ENCODE data around the gene BBIP1.

Gene BBIP1

DNA sequence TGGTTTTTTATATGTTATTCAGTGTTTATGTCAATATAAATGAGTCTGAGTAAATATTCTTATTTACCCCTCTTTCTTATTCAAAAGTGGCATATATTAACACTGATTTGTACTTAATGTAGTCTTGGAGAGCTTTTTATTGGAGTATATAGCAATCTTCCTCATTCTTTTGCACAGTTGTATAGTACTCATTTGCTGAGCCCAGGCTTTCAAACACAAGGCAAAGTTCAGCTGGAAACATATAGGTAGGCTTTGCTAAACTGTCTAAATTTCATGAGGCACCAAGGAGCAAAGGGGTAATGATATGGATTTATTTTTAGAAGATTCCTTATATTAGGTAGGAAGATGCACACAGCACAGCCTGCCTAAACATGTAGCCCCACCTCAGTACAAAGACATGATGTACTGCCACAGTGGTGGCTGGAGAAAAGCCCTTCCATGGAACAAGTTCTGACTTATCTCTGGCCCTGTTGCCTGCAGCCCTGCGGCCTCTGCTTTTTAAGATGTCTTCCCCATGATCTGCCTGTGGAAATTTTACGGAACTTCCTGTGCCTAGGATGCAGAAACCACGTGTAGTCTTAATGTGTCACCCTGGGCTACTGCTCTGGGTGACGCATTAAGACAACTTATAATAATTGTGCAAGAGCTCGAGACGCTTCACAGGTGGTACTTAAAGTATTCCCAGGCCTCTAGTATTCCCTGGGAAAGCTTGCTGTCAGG, 56.9 kb downstream of the BBIP1 start:
- DNase-seq (ENCODE audit: low read depth): no peak

DNA sequence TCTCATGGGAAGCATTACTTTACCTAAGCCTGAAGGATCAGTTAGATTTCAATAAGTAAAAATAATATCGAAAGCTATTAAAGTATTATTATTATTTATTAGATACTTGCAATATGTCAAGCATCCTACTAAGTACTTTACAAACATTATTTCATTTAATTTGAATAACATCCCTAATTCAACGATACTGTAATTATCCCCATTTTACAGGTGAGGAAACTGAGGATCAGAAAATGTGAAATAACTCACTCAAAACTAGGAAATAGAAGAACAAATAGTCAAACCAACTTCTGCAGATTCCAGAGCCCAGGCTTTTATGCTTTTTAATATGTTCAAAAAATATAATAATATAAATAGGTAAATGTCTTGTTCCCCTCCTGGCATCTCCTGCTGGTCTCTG, 57.5 kb downstream of the BBIP1 start:
- no peak for DNase-seq (ENCODE audit: low read depth)

DNA sequence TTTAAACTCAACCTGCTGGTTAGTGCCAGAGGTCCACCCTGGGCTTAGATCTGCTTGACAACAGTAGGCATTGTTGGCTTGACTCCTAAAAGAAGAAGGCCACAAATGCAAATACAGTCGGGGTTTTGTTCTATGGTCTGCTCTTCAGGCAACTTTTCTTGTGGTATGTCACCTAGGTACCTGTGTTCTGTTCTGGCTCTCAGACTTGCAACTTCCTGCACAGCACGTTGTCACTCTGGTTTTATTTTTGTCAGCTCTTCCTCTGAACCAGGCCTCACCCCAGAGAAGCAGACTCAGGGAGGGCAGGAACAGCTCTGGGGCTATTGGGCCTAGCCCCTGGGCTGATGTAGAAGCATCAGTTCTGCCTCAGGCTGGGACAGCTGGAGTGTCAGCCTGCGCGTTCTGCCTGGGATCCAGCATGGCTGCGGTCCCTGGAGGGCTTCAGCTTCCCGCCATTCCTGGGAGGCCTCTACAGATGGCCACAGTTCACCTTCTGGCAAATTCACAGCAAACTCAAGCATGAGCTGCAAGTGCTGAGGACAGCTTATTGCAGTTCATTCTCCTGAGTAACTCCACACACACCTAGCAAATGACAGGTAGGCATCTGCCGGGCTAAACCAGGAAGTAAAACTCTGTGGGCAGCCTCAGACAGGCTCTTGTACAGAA, 58.3 kb downstream of the BBIP1 start:
- peak; percentile 27 for DNase-seq (ENCODE audit: low read depth)

DNA sequence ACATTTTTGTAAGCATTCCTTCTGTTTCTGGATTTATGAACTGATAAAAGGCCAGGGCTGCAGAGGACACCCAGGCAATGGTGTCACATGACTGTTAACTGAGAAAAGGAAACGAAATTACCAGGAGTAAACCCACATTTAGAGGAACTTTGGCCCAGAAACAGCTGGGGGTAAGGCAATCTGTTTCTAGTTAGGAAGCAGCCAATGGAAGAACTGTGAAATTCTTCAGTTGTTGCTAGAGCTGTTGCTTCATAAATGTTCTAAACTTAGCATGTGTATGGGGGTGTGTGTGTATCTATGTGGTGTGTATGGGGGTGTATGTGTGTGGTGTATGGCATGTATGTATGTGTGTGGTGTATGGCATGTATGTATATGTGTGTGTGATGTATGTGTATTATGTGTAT, 59.0 kb downstream of the BBIP1 start:
- DNase-seq (ENCODE audit: low read depth): no peak

DNA sequence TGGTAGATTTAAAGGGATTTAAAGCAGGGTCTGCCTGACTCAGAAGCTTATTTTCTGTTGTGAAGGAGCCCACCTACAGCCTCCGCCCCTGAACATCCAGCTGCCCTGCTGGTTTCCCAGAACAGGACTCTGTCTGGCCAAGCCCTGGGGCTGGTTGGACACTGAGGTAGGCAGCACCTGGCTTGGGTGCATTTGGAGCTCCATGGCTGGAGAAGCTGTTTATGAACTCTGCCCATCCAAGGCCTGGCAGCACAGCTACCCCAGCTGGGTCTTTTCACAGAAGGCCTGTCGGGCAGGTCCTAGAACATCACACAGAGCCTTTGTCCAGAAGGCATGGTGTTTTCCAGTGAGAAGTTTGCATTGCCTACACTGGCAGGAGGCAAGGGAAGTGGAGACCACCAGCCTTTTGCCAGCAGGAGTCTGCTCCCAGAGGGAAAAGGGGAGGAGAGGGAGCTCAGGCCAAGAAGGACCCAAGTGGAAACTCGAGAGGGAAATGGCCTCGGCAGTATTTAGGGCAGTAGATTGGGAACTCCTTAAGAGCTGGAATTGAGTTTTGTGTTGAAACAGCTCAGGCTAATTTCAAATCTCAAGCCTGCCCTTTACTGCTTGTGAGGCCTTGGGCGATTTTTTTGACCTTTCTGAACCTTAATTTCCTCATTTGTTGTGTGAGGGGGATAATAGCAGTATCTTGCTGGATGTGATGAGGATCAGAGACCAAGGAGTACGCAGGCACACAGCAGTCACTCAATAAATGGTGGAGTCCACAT, 59.6 kb downstream of the BBIP1 start:
- DNase-seq (ENCODE audit: low read depth): no peak

DNA sequence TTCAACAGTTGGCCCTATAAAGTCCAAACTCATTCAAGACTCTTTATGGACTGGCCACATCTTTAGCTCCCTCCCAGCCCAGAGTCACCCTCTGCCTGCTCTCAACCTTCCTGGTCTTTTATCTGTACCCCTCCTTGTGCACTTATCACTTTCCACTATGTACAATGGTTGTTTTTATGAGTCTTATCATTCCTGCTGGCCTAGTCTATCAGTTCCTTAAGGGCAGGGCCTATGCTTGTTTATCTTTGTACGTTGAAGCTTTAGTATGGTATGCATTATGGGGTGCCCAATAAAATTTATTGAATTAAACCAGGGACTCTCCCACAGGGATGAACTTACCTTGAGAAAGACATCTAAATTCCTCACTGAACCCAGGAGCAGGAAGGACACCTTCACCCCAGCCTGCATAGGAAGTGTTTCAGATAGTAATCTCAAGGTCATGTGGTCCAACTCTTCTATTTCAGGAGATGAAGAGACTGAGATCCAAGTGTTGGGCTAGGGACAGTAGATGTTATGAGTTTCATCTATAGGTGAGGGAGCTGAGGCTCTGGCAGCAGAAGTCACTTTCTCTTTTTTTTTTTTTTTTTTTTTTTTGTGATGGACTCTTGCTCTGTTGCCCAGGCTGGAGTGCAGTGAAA, 60.6 kb downstream of the BBIP1 start:
- no peak for DNase-seq (ENCODE audit: low read depth)

DNA sequence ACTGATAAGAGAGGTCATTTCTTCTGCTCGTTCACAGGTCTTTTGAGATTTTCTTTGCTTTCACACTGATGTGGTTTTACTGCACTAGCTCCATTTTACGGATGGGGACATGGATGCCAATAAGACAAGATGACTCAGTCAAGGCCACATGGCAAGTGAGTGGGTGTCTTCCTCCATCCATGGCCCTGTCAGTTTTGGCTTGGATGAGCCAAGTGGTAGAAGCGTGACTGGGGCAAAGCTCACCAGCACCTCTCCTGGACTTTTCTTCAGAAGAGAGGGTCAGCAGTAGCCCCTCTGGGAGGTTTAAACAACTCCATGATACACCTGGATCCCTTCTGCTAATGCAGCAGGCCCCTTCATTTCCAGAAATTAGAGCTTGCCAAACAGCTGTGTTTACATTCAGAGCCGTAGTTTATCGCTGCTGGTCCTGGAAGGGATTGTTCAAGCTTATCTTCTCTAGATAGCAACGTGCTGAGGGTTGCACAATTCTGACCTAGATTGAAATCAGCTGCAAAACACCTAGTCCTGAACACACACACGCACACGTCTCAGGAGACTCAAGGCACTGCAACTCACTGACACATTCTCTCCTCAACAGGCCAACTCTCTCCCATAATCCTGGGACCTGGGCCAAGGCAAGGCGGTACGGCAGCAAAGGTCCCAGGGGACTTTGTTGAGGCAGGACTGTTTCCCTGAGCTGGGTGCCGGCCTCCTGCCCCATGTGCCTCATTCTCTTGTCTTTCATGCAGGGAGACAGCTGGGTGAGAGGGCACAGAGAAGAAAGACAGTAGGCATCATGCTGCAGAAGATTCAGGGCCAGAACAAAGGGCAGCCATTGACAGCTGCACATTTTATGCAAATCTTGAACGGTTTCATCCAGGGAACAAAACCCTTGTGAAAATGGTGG, 61.5 kb downstream of the BBIP1 start:
- DNase-seq (ENCODE audit: low read depth): no peak

DNA sequence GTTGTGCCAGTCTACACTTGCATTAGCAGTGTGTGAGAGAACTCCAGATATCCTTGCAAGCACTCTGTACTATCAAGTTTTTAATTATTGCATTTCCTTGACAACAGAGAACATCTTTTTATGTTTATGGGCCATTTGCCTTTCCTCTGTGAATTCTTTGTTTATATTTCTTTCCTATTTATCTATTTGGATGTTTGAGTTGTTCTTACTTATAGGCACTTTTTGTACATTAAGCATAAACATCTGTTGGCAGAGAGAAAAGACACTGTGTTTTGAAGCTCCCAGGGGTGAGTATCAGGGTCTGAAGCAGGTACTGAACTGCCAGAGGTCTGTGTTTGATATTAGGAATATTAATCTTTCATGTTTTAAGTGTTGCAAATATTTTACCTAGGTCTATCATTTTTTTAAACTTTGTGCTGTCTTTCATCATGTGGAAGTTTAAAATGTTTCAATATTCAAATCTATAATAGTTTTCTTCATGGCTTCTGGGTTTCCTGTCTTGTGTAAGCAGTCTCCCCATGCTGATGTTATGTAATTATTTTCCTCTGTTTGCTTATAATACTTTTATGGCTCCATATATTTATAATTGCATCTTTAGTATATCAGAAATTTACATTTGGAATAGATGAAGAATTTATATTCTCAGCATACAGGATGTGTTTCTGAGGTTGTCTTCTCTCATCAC, 64.9 kb downstream of the BBIP1 start:
- DNase-seq (ENCODE audit: low read depth): no peak

DNA sequence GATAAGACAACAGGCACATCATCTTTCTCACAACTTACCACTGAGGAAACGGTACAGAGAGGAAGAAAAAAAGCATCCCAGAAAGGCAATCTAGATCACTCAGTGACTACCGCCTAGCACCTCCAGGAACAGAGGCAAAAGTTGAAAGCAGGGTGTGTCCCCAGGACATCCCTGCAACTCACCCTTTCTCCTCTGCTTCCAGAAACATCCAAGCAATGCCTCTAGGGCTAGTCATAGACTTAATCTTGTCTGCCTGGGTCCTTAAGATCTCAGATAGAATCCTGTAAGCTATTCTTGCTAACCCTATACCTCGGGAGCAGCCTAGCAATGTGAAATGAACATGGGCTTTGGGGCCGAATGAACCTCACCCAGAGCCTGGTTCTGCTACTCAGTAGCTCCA, 66.0 kb downstream of the BBIP1 start:
- no peak for DNase-seq (ENCODE audit: low read depth)

DNA sequence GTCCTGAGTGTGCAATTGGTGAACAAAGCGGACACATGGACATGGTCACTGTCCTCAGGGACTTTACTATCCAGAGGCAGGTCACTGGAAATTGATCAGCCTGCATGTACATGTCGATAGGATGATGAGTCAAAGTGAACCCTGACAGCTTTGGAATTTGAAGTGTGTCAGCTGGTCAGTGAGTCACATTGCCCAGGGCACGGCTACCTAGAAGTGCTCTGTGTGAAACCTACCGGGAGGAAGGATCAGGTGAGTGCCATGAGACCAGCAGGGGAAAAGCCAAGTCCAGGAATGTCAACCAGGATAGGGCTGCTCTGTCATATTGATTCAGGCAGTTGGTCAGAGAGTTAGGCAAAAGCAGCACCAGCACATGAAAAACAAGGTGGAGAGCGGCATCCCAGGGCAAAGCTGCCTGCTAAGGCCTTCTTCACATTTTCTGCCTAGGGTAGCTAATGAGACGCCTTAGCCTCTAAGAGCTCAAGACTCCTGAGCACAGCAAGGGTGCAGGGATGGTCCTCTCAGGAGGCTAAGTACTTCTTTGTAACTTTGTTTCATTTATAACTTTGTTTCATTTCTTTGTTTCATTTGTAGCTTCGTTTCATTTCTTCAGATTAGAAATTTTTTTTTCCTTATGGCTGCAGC, 66.6 kb downstream of the BBIP1 start:
- no peak for DNase-seq (ENCODE audit: low read depth)

DNA sequence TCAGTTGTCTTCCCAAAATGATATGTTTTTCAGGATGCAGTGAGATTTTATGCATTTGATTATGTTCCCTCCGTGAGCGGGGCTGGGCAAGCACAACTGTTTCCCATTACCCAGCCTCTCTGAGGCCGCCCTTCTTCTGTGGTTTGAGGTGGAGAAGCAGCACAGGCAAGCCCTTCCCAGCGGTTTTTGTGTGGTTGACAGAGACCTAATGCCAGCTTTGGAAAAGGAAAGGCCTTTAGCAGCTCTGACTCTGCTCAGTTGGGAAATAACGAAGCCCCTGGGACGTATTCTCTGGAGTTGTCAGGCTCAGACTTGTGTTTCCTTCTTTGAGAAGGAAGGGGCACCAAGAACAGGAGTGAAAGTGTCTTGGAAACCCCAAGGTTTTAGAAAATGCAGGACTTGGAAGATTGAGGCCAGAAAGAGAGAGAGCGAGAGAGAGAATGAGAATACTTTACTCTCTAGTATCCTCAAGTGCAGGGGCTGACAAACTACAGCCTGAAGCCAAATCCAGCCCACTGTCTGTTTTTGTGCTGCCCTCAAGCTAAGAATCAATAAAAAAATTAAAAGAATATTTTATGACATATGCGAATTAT, 67.9 kb downstream of the BBIP1 start:
- DNase-seq (ENCODE audit: low read depth): no peak

DNA sequence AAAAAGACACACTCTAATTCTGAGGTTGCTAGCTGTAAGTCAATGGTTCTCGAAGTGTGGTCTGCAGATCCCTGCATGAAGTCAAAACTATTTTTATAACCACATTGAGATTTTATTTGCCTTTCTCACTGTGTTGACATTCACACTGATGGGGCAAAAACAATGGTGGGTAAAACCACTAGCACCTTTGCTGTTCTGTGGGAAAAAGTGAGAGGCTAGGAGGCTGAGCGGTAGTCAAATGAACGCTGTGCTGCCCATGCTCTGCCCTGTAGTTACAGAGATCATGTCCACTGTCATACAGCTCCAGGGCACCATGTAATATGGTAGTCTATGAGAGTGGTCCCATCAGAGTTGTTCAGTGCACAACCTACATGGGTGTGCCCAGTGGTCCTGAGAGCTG, 68.9 kb downstream of the BBIP1 start:
- no peak for DNase-seq (ENCODE audit: low read depth)
